Right lobe of liver (tissue), 6 donors: ENCODE measurements around the gene ITGA3. TPM values are rescaled to one million over a fixed set of nuclear protein-coding genes. Genes with fewer than 3 reads are reported as not detected.

Source experiments
- ATAC-seq, 4 donors: fragments of 200-7000 bp; cut with Tn5 transposase; one replicate each; pipeline ENCODE4 v1.9.1; 2020; ENCODE audit warnings: mild to moderate bottlenecking in 4 of 4, moderate library complexity in 4 of 4
- DNase-seq, 3 donors: peaks; one replicate each; pipeline ENCODE4 v3.0.0-alpha.2; 2020
- H3K27ac ChIP-seq, 3 donors: fragments of 200-600 bp; one replicate each; pipeline ENCODE4 v1.8.0; 2022
- H3K27me3 ChIP-seq, 2 donors: fragments of 200-600 bp; one replicate each; pipeline ENCODE4 v1.8.0; 2022
- H3K36me3 ChIP-seq, 4 donors: fragments of 200-600 bp; sonication (generic) in 1 of 4; one replicate each; pipeline versions ENCODE4 v1.5.1 to v1.8.0; 2017 to 2022; ENCODE audit warnings: control low read depth in 1 of 4
- H3K4me1 ChIP-seq, 4 donors: fragments of 200-600 bp; sonication (generic) in 1 of 4; one replicate each; pipeline versions ENCODE4 v1.5.1 to v1.8.0; 2017 to 2022; ENCODE audit warnings: control low read depth in 1 of 4
- H3K4me3 ChIP-seq, 3 donors: fragments of 200-600 bp; one replicate each; pipeline ENCODE4 v1.8.0; 2022
- H3K9me3 ChIP-seq, 4 donors: fragments of 200-600 bp; sonication (generic) in 1 of 4; one replicate each; pipeline versions ENCODE4 v1.5.1 to v1.8.0; 2017 to 2022; ENCODE audit warnings: control low read depth in 1 of 4
- POLR2A ChIP-seq: fragments of 450-650 bp; IDR thresholded peaks from one replicate; pipeline ENCODE4 v1.6.1; 2017; ENCODE audit warnings: antibody characterized with exemption, mild to moderate bottlenecking
- WGBS: methylation state at CpG from one replicate; pipeline ENCODE4 v1.1.6; 2018; ENCODE audit warnings: low coverage, low lambda C conversion rate; ENCODE audit not compliant: insufficient coverage; ENCODE audit errors: missing lambda C conversion rate; 5-methylcytosine and 5-hydroxymethylcytosine counted together
- intact Hi-C, 2 donors: fragments of 100-400 bp; cut with DNase I; formaldehyde crosslinking; loops; one replicate each; pipeline versions ENCODE4 v1.11.2 to v1.14.1; 2022
- total RNA-seq, 6 experiments: library from RNA; depleted of rRNA in 2 of 6; stranded (reverse); fragments of >200 nt in 2 of 6; fragmentation: NEBNext Ultra II Directional in 3 of 6; extraction: Animal tissue kit (Norgen Biotek cat#: 25700) in 3 of 6; gene quantifications; one replicate each; pipeline versions ENCODE4 v1.1.0 to v1.2.4, GENCODE V29; 2016 to 2023
- TF ChIP-seq, protein P1 (sequence below), 4 donors: fragments of 200-600 bp in 3 of 4; fragments of 450-650 bp in 1 of 4; IDR thresholded peaks; one replicate each; pipeline versions ENCODE4 v1.5.1 to v1.8.0; 2016 to 2022; ENCODE audit warnings: antibody characterized with exemption in 4 of 4, mild to moderate bottlenecking in 2 of 4
- donor health status: DM: no; HTN: yes; CAD: no.
- donor health status: DM: no; HTN: no; CAD: no.
- donor health status: DM: no; HTN: no; CAD: no.
- donor health status: DM: no; HTN: yes; CAD: no.
- donor health status: DM: no; HTN: yes; CAD: no.

The ITGA3 gene
- total RNA-seq, 6 experiments from 2014 or later, result 1.4 to 3.7 (median 2.4) TPM

DNA sequence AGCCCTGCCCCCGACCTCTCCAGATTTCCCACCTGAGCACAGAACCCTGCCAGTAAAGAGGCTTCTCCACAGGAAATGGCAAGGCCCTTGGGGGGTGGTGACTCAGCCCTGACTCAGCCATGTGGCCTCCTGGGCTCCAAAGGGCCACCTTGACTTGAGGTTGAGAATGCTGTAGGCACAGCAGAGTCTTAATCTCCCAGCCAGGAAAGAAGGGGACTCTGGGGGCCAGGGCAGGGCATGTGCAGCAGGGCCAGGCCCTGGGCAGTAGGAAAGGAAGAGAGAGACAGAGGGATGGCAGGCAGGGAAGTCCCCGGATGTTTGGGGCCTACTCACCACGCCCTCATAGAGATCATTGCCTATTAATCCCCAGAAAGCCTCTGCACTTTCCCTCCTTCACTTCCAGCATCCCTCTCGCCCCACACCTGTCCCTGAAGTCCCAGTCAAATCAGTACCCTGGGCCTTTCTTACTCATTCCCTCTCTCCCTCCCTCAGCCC is 4.8 kb upstream of the ITGA3 start:
- intact Hi-C loops, result no loop called here
- peaks cover 0 to 5% of the 10 kb centered on the region in 2 donors for H3K27me3 ChIP-seq
- H3K4me1 ChIP-seq, result peaks cover 0 to 13% (median 4%) of the 10 kb centered on the region in 4 donors
- TF ChIP-seq POLR2A, result no peak
- TF ChIP-seq, protein P1, sequence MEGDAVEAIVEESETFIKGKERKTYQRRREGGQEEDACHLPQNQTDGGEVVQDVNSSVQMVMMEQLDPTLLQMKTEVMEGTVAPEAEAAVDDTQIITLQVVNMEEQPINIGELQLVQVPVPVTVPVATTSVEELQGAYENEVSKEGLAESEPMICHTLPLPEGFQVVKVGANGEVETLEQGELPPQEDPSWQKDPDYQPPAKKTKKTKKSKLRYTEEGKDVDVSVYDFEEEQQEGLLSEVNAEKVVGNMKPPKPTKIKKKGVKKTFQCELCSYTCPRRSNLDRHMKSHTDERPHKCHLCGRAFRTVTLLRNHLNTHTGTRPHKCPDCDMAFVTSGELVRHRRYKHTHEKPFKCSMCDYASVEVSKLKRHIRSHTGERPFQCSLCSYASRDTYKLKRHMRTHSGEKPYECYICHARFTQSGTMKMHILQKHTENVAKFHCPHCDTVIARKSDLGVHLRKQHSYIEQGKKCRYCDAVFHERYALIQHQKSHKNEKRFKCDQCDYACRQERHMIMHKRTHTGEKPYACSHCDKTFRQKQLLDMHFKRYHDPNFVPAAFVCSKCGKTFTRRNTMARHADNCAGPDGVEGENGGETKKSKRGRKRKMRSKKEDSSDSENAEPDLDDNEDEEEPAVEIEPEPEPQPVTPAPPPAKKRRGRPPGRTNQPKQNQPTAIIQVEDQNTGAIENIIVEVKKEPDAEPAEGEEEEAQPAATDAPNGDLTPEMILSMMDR (IDR thresholded peaks at IDR 0.05), result no peak
- DNase-seq (peak in 1 of 3 donors; percentile 27), ATAC-seq (no peak)
- H3K9me3 ChIP-seq, result no peaks in the 10 kb centered on the region
- no peak overlapping the region for H3K4me3 ChIP-seq
- WGBS, result 93% methylated on average over 2 of the region's 4 CpGs
- no peaks in the 10 kb centered on the region for H3K36me3 ChIP-seq
- H3K27ac ChIP-seq, result no peak overlapping the region

GRCh38 chr17:50051606-50052005 is 4.3 kb upstream of the ITGA3 start:
- intact Hi-C loops, result no loop called here
- no peak for TF ChIP-seq POLR2A
- TF ChIP-seq, protein P1 (IDR thresholded peaks at IDR 0.05), result no peak

GRCh38 chr17:50052241-50052796 is 3.6 kb upstream of the ITGA3 start:
- H3K4me1 ChIP-seq, result peaks cover 0 to 18% (median 4%) of the 10 kb centered on the region in 4 donors
- H3K27me3 ChIP-seq, result peaks cover 0 to 5% of the 10 kb centered on the region in 2 donors
- TF ChIP-seq, protein P1 (IDR thresholded peaks at IDR 0.05), result no peak
- no peak for TF ChIP-seq POLR2A
- H3K9me3 ChIP-seq, result no peaks in the 10 kb centered on the region
- intact Hi-C loops, result no loop called here
- no peak overlapping the region for H3K4me3 ChIP-seq
- 50% methylated on average over 6 of the region's 6 CpGs for WGBS
- H3K27ac ChIP-seq, result no peak overlapping the region
- no peak for ATAC-seq
- H3K36me3 ChIP-seq, result no peaks in the 10 kb centered on the region
- no peak for DNase-seq

More at GRCh38 chr17:50051606-50052005, 4.3 kb upstream of the ITGA3 start:
- H3K9me3 ChIP-seq, result no peaks in the 10 kb centered on the region
- ATAC-seq (no peak), DNase-seq (no peak)
- H3K36me3 ChIP-seq, result no peaks in the 10 kb centered on the region
- 68% methylated on average over 2 of the region's 2 CpGs for WGBS
- H3K27me3 ChIP-seq, result peaks cover 0 to 5% of the 10 kb centered on the region in 2 donors
- no peak overlapping the region for H3K27ac ChIP-seq
- H3K4me1 ChIP-seq, result peaks cover 0 to 17% (median 4%) of the 10 kb centered on the region in 4 donors
- no peak overlapping the region for H3K4me3 ChIP-seq

GRCh38 chr17:50052822-50053653 is 2.9 kb upstream of the ITGA3 start:
- peak in 2 of 3 donors; percentile 59 to 61 for DNase-seq
- 61% methylated on average over 7 of the region's 7 CpGs for WGBS
- peak; percentile 31 to 56 (median 40) for ATAC-seq

More at GRCh38 chr17:50052822-50053653, 2.9 kb upstream of the ITGA3 start:
- H3K4me1 ChIP-seq, result peaks cover 0 to 18% (median 4%) of the 10 kb centered on the region in 4 donors
- peak overlapping the region in 1 of 3 donors; percentile 16 for H3K27ac ChIP-seq
- no peaks in the 10 kb centered on the region for H3K9me3 ChIP-seq
- H3K27me3 ChIP-seq, result peaks cover 0 to 5% of the 10 kb centered on the region in 2 donors
- TF ChIP-seq POLR2A, result no peak
- TF ChIP-seq, protein P1 (IDR thresholded peaks at IDR 0.05), result no peak
- H3K36me3 ChIP-seq, result no peaks in the 10 kb centered on the region
- H3K4me3 ChIP-seq, result no peak overlapping the region
- intact Hi-C loops, result no loop called here
